ENCODE data around the gene USP21. TPM values are rescaled to one million over a fixed set of nuclear protein-coding genes. Genes with fewer than 3 reads are reported as not detected.

Gene USP21, protein sequence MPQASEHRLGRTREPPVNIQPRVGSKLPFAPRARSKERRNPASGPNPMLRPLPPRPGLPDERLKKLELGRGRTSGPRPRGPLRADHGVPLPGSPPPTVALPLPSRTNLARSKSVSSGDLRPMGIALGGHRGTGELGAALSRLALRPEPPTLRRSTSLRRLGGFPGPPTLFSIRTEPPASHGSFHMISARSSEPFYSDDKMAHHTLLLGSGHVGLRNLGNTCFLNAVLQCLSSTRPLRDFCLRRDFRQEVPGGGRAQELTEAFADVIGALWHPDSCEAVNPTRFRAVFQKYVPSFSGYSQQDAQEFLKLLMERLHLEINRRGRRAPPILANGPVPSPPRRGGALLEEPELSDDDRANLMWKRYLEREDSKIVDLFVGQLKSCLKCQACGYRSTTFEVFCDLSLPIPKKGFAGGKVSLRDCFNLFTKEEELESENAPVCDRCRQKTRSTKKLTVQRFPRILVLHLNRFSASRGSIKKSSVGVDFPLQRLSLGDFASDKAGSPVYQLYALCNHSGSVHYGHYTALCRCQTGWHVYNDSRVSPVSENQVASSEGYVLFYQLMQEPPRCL
- 10.9 and 12.6 TPM in 2 replicates for total RNA-seq

DNA sequence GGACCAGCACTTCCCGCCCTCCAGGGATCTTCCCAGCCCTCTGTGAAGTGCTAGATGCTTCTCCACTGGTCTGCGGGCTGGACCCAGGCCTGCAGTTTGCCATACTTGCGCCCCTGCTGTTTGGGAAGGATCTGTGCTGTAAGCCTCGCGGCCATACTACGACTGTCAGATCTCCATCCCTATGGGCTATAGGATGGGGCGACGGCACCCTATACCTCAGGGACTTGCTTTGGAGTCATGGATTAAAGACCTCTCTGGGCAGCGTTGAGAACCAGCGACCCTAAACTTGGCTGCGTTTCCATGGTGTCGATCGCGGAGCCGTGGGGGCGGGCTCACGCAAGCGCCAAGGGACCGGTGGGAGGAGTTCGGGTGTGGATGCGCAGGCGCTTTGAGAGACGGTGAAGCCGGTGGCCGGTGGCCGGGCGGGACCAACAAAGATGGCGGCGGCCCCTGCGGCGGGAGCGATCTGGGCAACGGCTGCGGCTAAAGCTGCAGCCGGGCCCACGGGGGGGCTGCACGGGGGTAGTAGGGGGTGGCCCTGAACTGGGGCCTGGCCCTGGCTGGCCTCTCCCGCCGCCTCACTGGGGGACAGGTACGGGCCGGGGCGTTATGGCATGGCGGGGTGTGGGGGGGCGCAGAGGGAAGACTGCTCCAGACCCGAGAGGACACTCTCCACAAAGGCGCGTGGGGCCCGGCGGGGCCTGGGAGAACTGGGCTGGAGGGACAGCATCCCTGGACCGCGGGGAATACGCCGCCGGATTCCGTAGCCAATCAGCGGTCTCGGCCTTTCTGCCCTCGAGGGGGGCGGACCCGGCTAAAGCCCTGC, at the start of gene USP21:
USP21 (plus strand) TSS at position 414 of the 826 bp plus-strand sequence. CDS start 1,141 bp downstream, outside the sequence.

DNA sequence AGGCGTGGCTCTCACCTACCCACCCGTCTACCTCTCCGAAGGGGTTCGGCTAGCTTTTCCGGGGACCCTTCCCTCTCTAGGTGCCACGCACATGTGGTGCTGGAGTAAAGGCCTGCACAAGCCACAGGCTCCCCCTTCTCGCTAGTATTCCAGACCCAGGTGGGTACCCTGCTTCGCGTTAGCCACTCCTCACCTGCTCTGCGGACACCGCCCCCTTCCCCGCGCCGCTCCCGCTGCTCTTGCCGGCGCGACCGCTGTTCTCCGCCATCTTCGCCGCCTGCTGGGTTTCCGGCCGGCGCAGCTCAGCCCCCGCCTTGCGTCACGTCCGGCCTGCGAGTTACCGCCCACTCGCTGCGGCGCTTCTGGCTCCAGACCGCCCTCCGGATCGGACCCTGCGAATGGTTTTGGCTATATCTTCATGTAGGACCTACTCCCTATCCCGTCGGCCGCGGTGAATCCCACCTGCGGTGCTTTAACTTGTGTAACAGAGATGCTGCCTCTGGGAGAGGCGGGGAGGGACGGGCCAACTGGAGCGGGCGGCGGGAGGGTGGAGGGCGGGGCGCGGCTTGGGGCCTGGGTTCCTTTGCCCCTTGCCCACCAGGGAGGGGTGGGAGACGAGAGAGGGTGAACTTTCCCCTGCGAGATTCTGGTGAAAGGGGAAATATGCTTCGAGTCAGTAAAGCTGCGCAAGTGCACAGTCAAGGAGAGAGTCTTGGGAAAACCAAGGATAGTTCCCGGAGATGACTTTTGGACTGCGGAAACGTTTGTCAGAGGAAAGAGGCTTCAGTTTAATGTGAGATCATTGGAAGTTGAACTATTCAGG, 41.3 kb upstream of the USP21 start, which contains the start of the genes NIT1 and PFDN2:
NIT1 (plus strand) TSS at position 347 of the 823 bp plus-strand sequence; CDS start at position 419, 72 bp downstream.
PFDN2 (minus strand) TSS at position 279 of the 823 bp plus-strand sequence; CDS start at position 268, 11 bp downstream.

DNA sequence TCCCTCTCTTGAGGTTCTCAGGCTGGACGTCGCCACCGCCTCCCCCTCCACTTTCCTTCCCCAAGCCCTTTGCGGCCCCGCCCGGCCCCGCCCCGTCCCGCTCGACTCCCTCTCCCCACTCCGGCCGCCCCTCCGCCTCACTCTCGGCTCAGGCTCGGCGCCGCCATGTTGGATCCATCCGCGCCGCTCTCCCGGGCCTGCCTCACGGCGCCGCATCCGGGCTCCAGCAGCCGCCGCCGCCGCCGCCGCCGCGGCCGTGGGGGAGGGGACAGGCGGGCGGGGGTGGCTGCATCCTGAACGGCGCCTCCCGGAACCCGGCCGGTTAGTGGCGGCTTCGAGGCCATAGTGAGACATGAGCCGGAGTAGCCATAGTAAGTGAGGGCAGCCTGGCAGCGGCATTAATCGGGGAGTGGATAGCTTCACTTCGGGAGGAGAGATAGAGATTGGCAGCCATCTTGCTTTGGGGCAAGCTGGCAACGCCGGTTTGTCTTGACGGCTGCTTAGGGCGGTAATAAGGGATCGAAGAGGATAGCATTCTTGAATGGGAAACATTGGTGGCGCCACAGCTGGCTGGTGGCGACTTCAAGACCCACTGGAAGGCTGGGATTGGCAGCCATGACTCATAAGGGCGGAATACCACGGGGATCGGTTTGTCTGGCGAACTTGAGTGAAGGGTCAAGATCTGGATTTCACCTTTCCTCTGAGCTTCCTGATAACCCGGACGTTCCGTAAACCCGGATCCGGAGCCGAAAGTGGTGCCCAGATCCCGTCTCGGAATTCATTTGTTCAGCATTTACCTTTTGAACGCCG, 26.7 kb upstream of the USP21 start, which contains the start of gene DEDD:
DEDD (minus strand) TSS at position 258 of the 810 bp plus-strand sequence. CDS start 8,205 bp downstream, outside the sequence.

DNA sequence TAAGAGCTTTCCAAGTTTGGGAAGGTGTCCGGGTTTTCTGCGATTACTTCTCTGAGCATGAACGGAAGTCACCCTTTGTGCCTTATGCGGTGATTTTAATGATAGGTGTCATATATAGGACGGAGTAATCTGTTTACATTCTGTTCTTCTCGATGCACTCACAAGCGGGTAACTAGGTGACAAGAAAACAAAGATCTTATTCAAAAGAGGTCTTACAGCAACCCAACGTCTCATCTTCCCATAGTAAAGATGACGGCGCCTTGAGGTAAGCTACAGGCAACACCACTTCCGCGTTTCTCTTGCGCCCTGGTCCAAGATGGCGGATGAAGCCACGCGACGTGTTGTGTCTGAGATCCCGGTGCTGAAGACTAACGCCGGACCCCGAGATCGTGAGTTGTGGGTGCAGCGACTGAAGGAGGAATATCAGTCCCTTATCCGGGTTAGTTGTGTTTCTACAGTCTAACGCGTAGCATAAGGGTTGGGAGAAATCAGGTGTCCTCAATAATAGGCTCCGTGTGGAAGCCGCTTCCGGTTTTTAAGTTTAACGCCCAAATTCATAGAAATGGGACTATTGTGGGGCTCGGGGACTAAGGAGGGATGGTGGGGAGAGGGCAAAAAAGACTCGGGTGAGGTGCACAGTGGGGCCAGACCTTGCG, 5.5 kb upstream of the USP21 start, which contains the start of gene UFC1:
UFC1 (plus strand) TSS at position 297 of the 656 bp plus-strand sequence; CDS start at position 317, 20 bp downstream.

DNA sequence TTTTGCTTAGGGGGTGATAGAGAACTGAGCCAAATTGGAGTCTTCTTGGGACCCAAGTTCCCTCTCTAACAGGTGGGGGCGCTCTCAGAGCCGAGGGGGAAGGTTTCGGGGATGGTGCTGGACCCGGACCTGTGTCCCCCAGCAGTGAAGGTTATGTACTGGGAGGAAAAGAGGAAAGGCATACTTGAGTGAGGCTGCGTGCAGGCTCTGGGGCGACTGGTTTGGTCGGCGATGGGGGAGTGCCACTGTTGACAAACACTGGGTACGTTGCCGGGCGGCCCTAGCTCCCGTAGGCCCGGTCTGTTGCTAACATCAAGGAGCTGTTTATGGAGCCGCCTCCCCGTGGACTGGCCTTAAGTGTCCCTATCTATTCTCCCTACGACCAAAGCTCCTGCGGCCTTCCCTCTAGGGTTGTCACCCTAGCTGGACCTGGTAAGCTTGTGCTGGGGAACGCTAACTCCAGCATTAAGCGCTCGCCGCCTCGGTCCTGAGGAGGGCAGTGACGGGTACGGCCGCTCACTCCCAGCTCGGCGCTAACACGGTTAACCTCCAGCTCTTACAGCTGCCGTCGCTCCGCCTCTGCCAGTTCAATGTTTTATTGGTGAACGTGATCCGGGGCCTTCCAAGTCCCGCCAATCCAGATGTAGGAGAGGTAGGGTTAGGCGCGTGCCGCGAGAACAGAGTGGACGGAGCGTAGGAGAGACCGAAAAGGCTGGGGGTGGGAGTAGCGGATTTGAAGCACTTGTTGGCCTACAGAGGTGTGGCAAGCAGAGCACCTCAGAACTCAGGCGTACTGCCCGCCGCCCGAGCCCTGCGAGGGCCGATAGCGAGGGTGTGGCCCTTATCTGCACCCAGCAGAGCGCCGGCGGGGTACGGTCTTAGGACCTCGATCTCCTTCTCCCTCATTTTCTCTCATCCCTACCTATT, 6.7 kb downstream of the USP21 start, which contains the start of gene PPOX:
PPOX (plus strand) TSS at position 685 of the 927 bp plus-strand sequence. CDS start 422 bp downstream, outside the sequence.

DNA sequence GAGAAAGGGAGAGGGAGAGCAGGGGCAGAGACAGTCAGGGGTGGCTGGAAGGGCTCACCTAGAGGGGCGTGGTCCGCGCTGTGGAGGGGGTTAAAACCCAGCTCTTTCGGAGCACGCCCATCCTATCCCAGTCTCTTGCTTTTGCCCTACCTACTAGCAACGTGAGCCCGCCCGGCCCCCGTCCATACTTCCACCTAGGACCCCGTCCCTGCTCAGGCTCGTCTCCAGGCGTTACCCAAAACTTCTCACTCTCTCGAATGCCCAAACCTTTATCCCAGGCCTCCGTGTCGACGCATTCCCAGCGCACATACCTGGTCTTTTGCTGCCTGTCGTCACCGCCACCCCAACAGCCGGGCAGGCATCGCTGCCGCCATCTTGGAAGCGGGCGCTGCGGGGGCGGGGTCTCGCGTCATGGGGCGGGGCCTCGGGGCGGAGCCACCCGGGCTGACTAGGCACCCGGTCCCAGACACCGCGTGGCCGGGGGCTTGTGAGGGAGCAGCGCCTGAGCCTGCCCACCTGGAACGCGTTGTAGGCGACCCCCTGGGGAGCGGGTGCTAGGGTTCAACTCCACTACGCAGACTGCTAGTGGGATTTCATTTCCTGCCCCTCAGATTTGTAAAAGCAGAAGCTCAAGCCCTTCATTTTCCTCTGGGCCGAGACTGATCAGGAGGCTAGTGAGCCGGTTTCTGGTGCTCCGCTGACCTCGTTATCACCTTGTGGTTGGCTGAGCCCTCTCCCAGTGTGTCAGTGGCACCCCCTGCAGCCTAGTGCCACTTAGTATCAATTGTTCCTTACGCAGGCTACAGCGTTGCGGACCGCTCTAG, 18.0 kb downstream of the USP21 start, which contains the start of gene B4GALT3:
B4GALT3 (minus strand) TSS at position 396 of the 824 bp plus-strand sequence. CDS start 1,447 bp downstream, outside the sequence.

DNA sequence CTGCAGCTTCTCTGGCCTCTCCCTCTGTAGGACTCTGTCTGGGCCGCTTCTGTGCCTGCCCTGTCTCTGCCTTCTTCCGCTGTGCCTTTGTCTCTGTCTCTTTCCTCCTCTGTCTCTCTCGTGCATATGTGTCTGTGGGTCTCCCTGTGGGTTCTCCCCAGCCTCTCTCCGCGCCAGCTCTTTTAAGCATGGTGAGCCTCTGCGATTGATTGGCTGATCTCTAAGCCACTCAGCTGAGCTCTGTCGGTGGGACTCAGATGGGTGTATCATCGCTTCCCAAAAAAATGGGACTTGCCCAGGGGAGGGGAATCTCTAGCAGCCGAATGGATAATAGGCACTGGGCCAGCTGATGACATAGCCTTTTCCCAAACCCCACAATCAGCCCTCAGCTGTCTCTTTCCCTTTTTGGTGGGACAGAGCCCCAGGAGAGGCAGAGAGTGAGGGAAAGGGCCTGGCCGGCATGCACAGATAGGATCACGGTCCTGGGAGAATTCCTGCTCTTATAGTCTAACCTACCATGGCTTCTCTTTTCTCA, 39.7 kb downstream of the USP21 start, which contains the start of gene ADAMTS4:
ADAMTS4 (minus strand) TSS at position 158 of the 535 bp plus-strand sequence. CDS start 427 bp downstream, outside the sequence.

DNA sequence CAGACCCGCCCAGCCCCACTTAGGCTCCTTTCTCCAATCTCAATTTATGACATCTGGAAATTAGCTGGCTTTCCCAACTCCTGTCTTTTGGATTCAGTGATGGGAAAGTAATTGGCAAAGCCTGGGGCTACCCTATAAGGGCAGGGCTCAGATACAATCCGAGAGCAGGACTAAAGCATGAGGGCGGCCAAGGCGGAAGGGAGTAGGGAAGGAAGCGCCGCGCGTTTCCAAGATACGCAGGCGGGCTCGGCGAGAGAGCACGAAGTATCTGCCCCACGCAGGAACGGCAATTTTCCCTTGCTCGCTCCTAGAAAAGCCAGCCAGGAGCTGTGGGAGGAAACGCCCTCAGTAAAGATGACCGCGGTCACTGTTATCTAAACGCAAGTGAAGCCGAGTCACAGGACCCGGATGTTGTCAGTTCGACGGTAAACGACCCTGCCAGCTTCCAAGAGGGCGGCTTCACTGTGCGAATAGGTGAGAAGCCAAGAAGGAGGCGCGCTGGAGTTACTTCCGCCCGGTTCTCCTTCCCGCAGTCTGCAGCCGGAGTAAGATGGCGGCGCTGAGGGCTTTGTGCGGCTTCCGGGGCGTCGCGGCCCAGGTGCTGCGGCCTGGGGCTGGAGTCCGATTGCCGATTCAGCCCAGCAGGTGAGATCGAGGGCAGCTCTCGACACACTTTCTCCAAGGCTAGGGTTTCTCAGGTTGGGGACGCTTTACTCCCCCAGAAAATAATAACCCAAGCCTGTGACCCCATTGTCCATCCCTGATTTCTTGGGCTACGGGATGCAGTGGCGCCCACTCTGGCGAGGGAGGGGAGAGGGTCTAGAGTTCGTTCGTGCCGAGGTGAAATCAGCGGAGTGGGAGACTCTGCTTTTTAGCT, 42.8 kb downstream of the USP21 start, which contains the start of gene NDUFS2:
NDUFS2 (plus strand) TSS at position 532 of the 877 bp plus-strand sequence; CDS start at position 551, 19 bp downstream.

DNA sequence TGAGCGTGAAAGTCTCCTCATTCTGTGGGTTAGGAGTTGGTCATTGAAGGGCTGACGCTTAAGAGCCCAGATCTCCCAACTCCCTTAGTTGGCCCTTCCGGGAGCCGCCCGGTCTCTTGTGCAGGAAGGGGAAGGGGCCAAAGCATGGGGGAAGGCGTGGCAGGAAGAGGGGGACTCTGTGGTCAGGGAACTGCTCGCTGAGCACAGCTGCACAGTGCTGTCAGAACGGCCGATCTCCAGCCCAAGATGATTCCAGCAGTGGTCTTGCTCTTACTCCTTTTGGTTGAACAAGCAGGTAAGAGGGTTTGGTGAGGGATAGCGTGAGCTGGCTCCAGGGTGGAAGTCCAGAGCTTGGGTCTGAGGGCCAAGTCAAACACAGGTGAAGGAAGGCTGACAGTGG, 55.8 kb downstream of the USP21 start, which contains the start of gene FCER1G:
FCER1G (plus strand) TSS at position 220 of the 400 bp plus-strand sequence; CDS start at position 247, 27 bp downstream.

Other genes with a start within 250 kb of the USP21 start
- gene ITLN2, start 204.7 kb upstream of the USP21 start, total RNA-seq = not detected in 2 replicates
- 5.1 and 8.9 TPM in 2 replicates for gene F11R, start 138.3 kb upstream of the USP21 start, total RNA-seq
- gene TSTD1, start 120.5 kb upstream of the USP21 start, total RNA-seq = 10.6 and 34.8 TPM in 2 replicates
- 72.8 and 75.5 TPM in 2 replicates for gene USF1, start 113.5 kb upstream of the USP21 start, total RNA-seq
- not detected in 2 replicates for gene ARHGAP30, start 89.6 kb upstream of the USP21 start, total RNA-seq
- gene NECTIN4, start 69.9 kb upstream of the USP21 start, total RNA-seq = under 0.01 and 0.17 TPM in 2 replicates
- gene KLHDC9, start 61.1 kb upstream of the USP21 start, total RNA-seq = 1.9 and 4.5 TPM in 2 replicates
- 17.0 and 36.5 TPM in 2 replicates for gene PFDN2, start 41.5 kb upstream of the USP21 start, total RNA-seq
- 21.4 and 40.4 TPM in 2 replicates for gene NIT1, start 41.4 kb upstream of the USP21 start, total RNA-seq
- 29.4 and 35.9 TPM in 2 replicates for gene DEDD, start 26.8 kb upstream of the USP21 start, total RNA-seq
- 85.7 and 91.3 TPM in 2 replicates for gene UFC1, start 5.5 kb upstream of the USP21 start, total RNA-seq
- gene PPOX, start 6.9 kb downstream of the USP21 start, total RNA-seq = 7.8 and 14.3 TPM in 2 replicates
- 13.8 and 18.0 TPM in 2 replicates for gene B4GALT3, start 18.0 kb downstream of the USP21 start, total RNA-seq
- 2.3 and 3.1 TPM in 2 replicates for gene ADAMTS4, start 39.6 kb downstream of the USP21 start, total RNA-seq
- gene NDUFS2, start 42.9 kb downstream of the USP21 start, total RNA-seq = 180 and 202 TPM in 2 replicates
- gene FCER1G, start 55.8 kb downstream of the USP21 start, total RNA-seq = 0.58 TPM in 1 of 2 replicates, not detected in the other
- gene APOA2, start 64.1 kb downstream of the USP21 start, total RNA-seq = not detected in 2 replicates
- 10.5 and 13.6 TPM in 2 replicates for gene TOMM40L, start 66.6 kb downstream of the USP21 start, total RNA-seq
- gene NR1I3, start 78.7 kb downstream of the USP21 start, total RNA-seq = not detected in 2 replicates
- gene PCP4L1, start 99.2 kb downstream of the USP21 start, total RNA-seq = not detected in 2 replicates
- gene MPZ, start 150.5 kb downstream of the USP21 start, total RNA-seq = 0.87 and 0.99 TPM in 2 replicates
- gene SDHC, start 154.9 kb downstream of the USP21 start, total RNA-seq = 29.6 and 38.7 TPM in 2 replicates
- not detected in 2 replicates for gene CFAP126, start 208.4 kb downstream of the USP21 start, total RNA-seq